Mesendoderm (in vitro differentiated cells): ENCODE data around the gene OR2F2.

Source experiments
- DNase-seq: peaks from one replicate; pipeline ENCODE4 v3.0.0; 2013
- H2AK5ac ChIP-seq: 2 replicates; pipeline ENCODE4 v1.6.1; 2013; ENCODE audit warnings: low read length, inconsistent platforms
- H2BK120ac ChIP-seq: 2 replicates; pipeline ENCODE4 v1.6.1; 2013; ENCODE audit warnings: low read depth, mild to moderate bottlenecking, low read length, moderate library complexity, mixed read lengths
- H2BK15ac ChIP-seq: replicated peaks from 2 replicates; pipeline ENCODE4 v1.6.1; 2013; ENCODE audit warnings: low read depth, mild to moderate bottlenecking, moderate library complexity
- H2BK5ac ChIP-seq: 2 replicates; pipeline ENCODE4 v1.6.1; 2013; ENCODE audit warnings: low read length, inconsistent platforms
- H3K18ac ChIP-seq: 2 replicates; pipeline ENCODE4 v1.6.1; 2013; ENCODE audit warnings: mild to moderate bottlenecking, low read length, mixed read lengths
- H3K23ac ChIP-seq: one replicate; pipeline ENCODE4 v1.6.1; 2013; ENCODE audit warnings: low read length
- H3K27ac ChIP-seq: 2 replicates; pipeline ENCODE4 v1.5.1; 2013; ENCODE audit warnings: low read depth, mild to moderate bottlenecking, inconsistent platforms, low read length, moderate library complexity
- H3K27me3 ChIP-seq: 2 replicates; pipeline ENCODE4 v1.6.1; 2013; ENCODE audit warnings: low read length, control low read depth, mild to moderate bottlenecking, inconsistent platforms; ENCODE audit not compliant: insufficient read depth, poor library complexity
- H3K36me3 ChIP-seq: 2 replicates; pipeline ENCODE4 v1.6.1; 2013; ENCODE audit warnings: low read length, inconsistent platforms; ENCODE audit not compliant: control insufficient read depth, insufficient read depth
- H3K4ac ChIP-seq: one replicate; pipeline ENCODE4 v1.6.1; 2013; ENCODE audit warnings: low read depth, mild to moderate bottlenecking, low read length, moderate library complexity
- H3K4me1 ChIP-seq: 2 replicates; pipeline ENCODE4 v1.6.1; 2013; ENCODE audit warnings: low read depth, low read length, inconsistent platforms; ENCODE audit not compliant: control insufficient read depth
- H3K4me2 ChIP-seq: 2 replicates; pipeline ENCODE4 v1.6.1; 2013; ENCODE audit warnings: low read length
- H3K4me3 ChIP-seq: 2 replicates; pipeline ENCODE4 v1.5.1; 2013; ENCODE audit warnings: mild to moderate bottlenecking, low read length
- H3K56ac ChIP-seq: one replicate; pipeline ENCODE4 v1.6.1; 2013; ENCODE audit warnings: low read length
- H3K79me1 ChIP-seq: 2 replicates; pipeline ENCODE4 v1.6.1; 2013; ENCODE audit warnings: low read length, inconsistent platforms
- H3K79me2 ChIP-seq: 2 replicates; pipeline ENCODE4 v1.6.1; 2013; ENCODE audit warnings: mild to moderate bottlenecking, low read length; ENCODE audit not compliant: control insufficient read depth, insufficient read depth
- H3K9ac ChIP-seq: 2 replicates; pipeline ENCODE4 v1.6.1; 2013; ENCODE audit warnings: low read length, inconsistent platforms
- H4K5ac ChIP-seq: one replicate; pipeline ENCODE4 v1.6.1; 2013; ENCODE audit warnings: low read length
- H4K8ac ChIP-seq: one replicate; pipeline ENCODE4 v1.6.1; 2013; ENCODE audit warnings: low read depth, mild to moderate bottlenecking, control low read depth, low read length, moderate library complexity
- WGBS: extraction: QIAGEN DNeasy Blood & Tissue Kit; methylation state at CpG from one replicate; pipeline ENCODE4 v1.1.7; 2013; ENCODE audit warnings: low lambda C conversion rate, missing lambda C conversion rate; ENCODE audit not compliant: insufficient coverage; ENCODE audit errors: extremely low coverage; 5-methylcytosine and 5-hydroxymethylcytosine counted together

Gene OR2F2

GRCh38 chr7:143908120-143908519 is 26.9 kb upstream of the OR2F2 start:
- no peak overlapping the region for H2BK5ac ChIP-seq
- no peaks in the 10 kb centered on the region for H3K36me3 ChIP-seq
- no peak overlapping the region for H4K8ac ChIP-seq
- H2BK15ac ChIP-seq = no peak overlapping the region
- H3K4me1 ChIP-seq = peaks cover 5% of the 10 kb centered on the region
- no peak overlapping the region for H3K4me2 ChIP-seq
- H3K56ac ChIP-seq = no peak overlapping the region
- no peak overlapping the region for H3K18ac ChIP-seq
- H3K4me3 ChIP-seq = no peak overlapping the region
- H3K23ac ChIP-seq = no peak overlapping the region
- no peaks in the 10 kb centered on the region for H3K79me2 ChIP-seq
- H3K27me3 ChIP-seq = no peaks in the 10 kb centered on the region
- no peaks in the 10 kb centered on the region for H3K79me1 ChIP-seq
- DNase-seq = no peak
- no peak overlapping the region for H3K27ac ChIP-seq
- WGBS = no CpG with 5 or more reads among the region's 5 CpGs
- H3K4ac ChIP-seq = no peak overlapping the region
- no peak overlapping the region for H2BK120ac ChIP-seq
- no peak overlapping the region for H4K5ac ChIP-seq
- H3K9ac ChIP-seq = no peak overlapping the region
- H2AK5ac ChIP-seq = no peak overlapping the region

GRCh38 chr7:143909863-143910262 is 25.2 kb upstream of the OR2F2 start:
- no peak overlapping the region for H4K5ac ChIP-seq
- WGBS = no CpG with 5 or more reads among the region's 3 CpGs
- H2BK5ac ChIP-seq = no peak overlapping the region
- H2BK15ac ChIP-seq = no peak overlapping the region
- H3K4me3 ChIP-seq = no peak overlapping the region
- no peak overlapping the region for H3K4ac ChIP-seq
- H3K9ac ChIP-seq = no peak overlapping the region
- no peaks in the 10 kb centered on the region for H3K79me2 ChIP-seq
- no peak overlapping the region for H2BK120ac ChIP-seq
- H3K4me1 ChIP-seq = peaks cover 5% of the 10 kb centered on the region
- DNase-seq = no peak
- H3K18ac ChIP-seq = no peak overlapping the region
- H3K4me2 ChIP-seq = no peak overlapping the region
- no peaks in the 10 kb centered on the region for H3K79me1 ChIP-seq
- H3K23ac ChIP-seq = no peak overlapping the region
- no peaks in the 10 kb centered on the region for H3K27me3 ChIP-seq
- no peak overlapping the region for H2AK5ac ChIP-seq
- no peaks in the 10 kb centered on the region for H3K36me3 ChIP-seq
- no peak overlapping the region for H3K56ac ChIP-seq
- H3K27ac ChIP-seq = no peak overlapping the region
- no peak overlapping the region for H4K8ac ChIP-seq

GRCh38 chr7:143910473-143911248 is 24.4 kb upstream of the OR2F2 start:
- H3K18ac ChIP-seq = peak overlapping the region; percentile 18
- no peak overlapping the region for H2BK120ac ChIP-seq
- H3K36me3 ChIP-seq = no peaks in the 10 kb centered on the region
- H3K56ac ChIP-seq = no peak overlapping the region
- no peaks in the 10 kb centered on the region for H3K79me1 ChIP-seq
- no peak overlapping the region for H3K23ac ChIP-seq
- H2BK15ac ChIP-seq = no peak overlapping the region
- H3K4me3 ChIP-seq = no peak overlapping the region
- H3K27ac ChIP-seq = no peak overlapping the region
- no peaks in the 10 kb centered on the region for H3K27me3 ChIP-seq
- H3K4me1 ChIP-seq = no peaks in the 10 kb centered on the region
- no peak overlapping the region for H2BK5ac ChIP-seq
- H3K4me2 ChIP-seq = no peak overlapping the region
- no peak for DNase-seq
- H3K79me2 ChIP-seq = no peaks in the 10 kb centered on the region
- no peak overlapping the region for H2AK5ac ChIP-seq
- no peak overlapping the region for H4K8ac ChIP-seq
- no CpG with 5 or more reads among the region's 3 CpGs for WGBS
- no peak overlapping the region for H3K9ac ChIP-seq
- H3K4ac ChIP-seq = no peak overlapping the region
- no peak overlapping the region for H4K5ac ChIP-seq

GRCh38 chr7:143913945-143914615 is 21.0 kb upstream of the OR2F2 start:
- Histone ChIP-seq H3K79me1 (no peaks in the 10 kb centered on the region), H3K18ac (no peak overlapping the region), H3K4ac (no peak overlapping the region), H3K27ac (no peak overlapping the region), H3K4me3 (no peak overlapping the region), H3K9ac (no peak overlapping the region), H3K36me3 (no peaks in the 10 kb centered on the region), H3K4me1 (no peaks in the 10 kb centered on the region), H2BK5ac (no peak overlapping the region), H3K4me2 (no peak overlapping the region), H2BK15ac (no peak overlapping the region), H4K8ac (no peak overlapping the region), H4K5ac (no peak overlapping the region), H3K56ac (no peak overlapping the region), H2AK5ac (no peak overlapping the region), H2BK120ac (no peak overlapping the region), H3K27me3 (no peaks in the 10 kb centered on the region), H3K79me2 (no peaks in the 10 kb centered on the region), H3K23ac (no peak overlapping the region)
- DNase-seq = no peak
- no CpG with 5 or more reads among the region's 3 CpGs for WGBS

GRCh38 chr7:143914938-143915652 is 19.9 kb upstream of the OR2F2 start:
- no peak overlapping the region for H3K23ac ChIP-seq
- no peak overlapping the region for H3K27ac ChIP-seq
- no CpG with 5 or more reads among the region's 7 CpGs for WGBS

More at GRCh38 chr7:143914938-143915652, 19.9 kb upstream of the OR2F2 start:
- Histone ChIP-seq H3K18ac (no peak overlapping the region), H3K4me2 (no peak overlapping the region), H2BK5ac (no peak overlapping the region), H3K56ac (no peak overlapping the region), H3K4me3 (no peak overlapping the region), H3K4me1 (no peaks in the 10 kb centered on the region), H3K79me2 (no peaks in the 10 kb centered on the region), H3K79me1 (no peaks in the 10 kb centered on the region), H4K5ac (no peak overlapping the region), H3K9ac (no peak overlapping the region), H4K8ac (no peak overlapping the region), H3K27me3 (no peaks in the 10 kb centered on the region), H2BK120ac (no peak overlapping the region), H2BK15ac (no peak overlapping the region), H3K36me3 (no peaks in the 10 kb centered on the region), H2AK5ac (no peak overlapping the region), H3K4ac (no peak overlapping the region)
- DNase-seq = no peak
